Osteoblast (primary cell): ENCODE measurements around the gene CADPS. TPM values are rescaled to one million over a fixed set of nuclear protein-coding genes. Genes with fewer than 3 reads are reported as not detected.

Experiments used
- DNase-seq: peaks from one replicate; pipeline ENCODE4 v3.0.0; 2011; ENCODE audit warnings: low spot score, mixed read lengths; ENCODE audit not compliant: insufficient read length; ENCODE audit errors: missing footprints
- H2AFZ ChIP-seq: 2 replicates; pipeline ENCODE4 v1.6.0; 2011; ENCODE audit warnings: mild to moderate bottlenecking, low read length
- H3K27ac ChIP-seq: 2 replicates; pipeline ENCODE4 v1.5.1; 2011; ENCODE audit warnings: mild to moderate bottlenecking, low read depth, low read length, moderate library complexity
- H3K27me3 ChIP-seq: 2 replicates; pipeline ENCODE4 v1.6.0; 2012; ENCODE audit warnings: mild to moderate bottlenecking, control low read depth, inconsistent platforms, low read length, moderate library complexity; ENCODE audit not compliant: insufficient read depth
- H3K36me3 ChIP-seq: 2 replicates; pipeline ENCODE4 v1.5.1; 2011; ENCODE audit warnings: mild to moderate bottlenecking, low read length, control low read depth, moderate library complexity; ENCODE audit not compliant: insufficient read depth
- H3K4me1 ChIP-seq: 2 replicates; pipeline ENCODE4 v1.5.1; 2011; ENCODE audit warnings: mild to moderate bottlenecking, low read length, control low read depth, moderate library complexity; ENCODE audit not compliant: insufficient read depth
- H3K4me2 ChIP-seq: 2 replicates; pipeline ENCODE4 v1.6.0; 2011; ENCODE audit warnings: mild to moderate bottlenecking, low read length; ENCODE audit not compliant: insufficient read depth
- H3K4me3 ChIP-seq: fragments of 200-600 bp; sonication (generic); 3 replicates; pipeline ENCODE4 v1.5.1; 2012; ENCODE audit warnings: mild to moderate bottlenecking, low read length, inconsistent platforms; ENCODE audit not compliant: insufficient read depth
- H3K79me2 ChIP-seq: 2 replicates; pipeline ENCODE4 v1.6.0; 2012; ENCODE audit warnings: mild to moderate bottlenecking, low read length, control low read depth, inconsistent platforms; ENCODE audit not compliant: insufficient read depth
- H3K9me3 ChIP-seq: 2 replicates; pipeline ENCODE4 v1.5.1; 2011; ENCODE audit warnings: low read depth, low read length, control low read depth
- H4K20me1 ChIP-seq: 2 replicates; pipeline ENCODE4 v1.6.0; 2012; ENCODE audit warnings: mild to moderate bottlenecking, low read length, control low read depth; ENCODE audit not compliant: insufficient read depth
- CTCF ChIP-seq: IDR thresholded peaks from 2 replicates; pipeline ENCODE4 v1.5.1; 2011; ENCODE audit warnings: mild to moderate bottlenecking, low read depth, low read length, moderate library complexity; ENCODE audit errors: extremely low read depth
- total RNA-seq: library from RNA; depleted of rRNA; stranded (reverse); fragments of >200 nt; gene quantifications from 2 replicates; pipeline ENCODE4 v1.2.3, GENCODE V29; 2012

Gene CADPS
- total RNA-seq, 1 donor = not detected

- H3K9me3 ChIP-seq = no peaks in the 10 kb centered on the region
- no peak overlapping the region for H3K4me3 ChIP-seq
- H3K36me3 ChIP-seq = no peaks in the 10 kb centered on the region
- peaks cover 13% of the 10 kb centered on the region for H3K4me1 ChIP-seq
- no peaks in the 10 kb centered on the region for H3K27me3 ChIP-seq
- no peak for DNase-seq
- no peak overlapping the region for H3K4me2 ChIP-seq
- no peak overlapping the region for H3K27ac ChIP-seq
- H2AFZ ChIP-seq = no peak overlapping the region
- H4K20me1 ChIP-seq = no peaks in the 10 kb centered on the region
- no peak for TF ChIP-seq CTCF
- H3K79me2 ChIP-seq = no peaks in the 10 kb centered on the region
Observed at GRCh38 chr3:62569609-62570008, 305.6 kb downstream of the CADPS start.

- Histone ChIP-seq H3K36me3 (no peaks in the 10 kb centered on the region), H3K27ac (peak overlapping the region; percentile 53), H4K20me1 (no peaks in the 10 kb centered on the region), H3K4me1 (peaks cover 24% of the 10 kb centered on the region), H3K4me3 (peak overlapping the region; percentile 45), H3K79me2 (no peaks in the 10 kb centered on the region), H3K4me2 (peak overlapping the region; percentile 77), H3K27me3 (no peaks in the 10 kb centered on the region), H3K9me3 (no peaks in the 10 kb centered on the region), H2AFZ (peak overlapping the region; percentile 84)
- TF ChIP-seq CTCF = no peak
- peak; percentile 88 for DNase-seq
Observed at GRCh38 chr3:62567097-62568021, 307.9 kb downstream of the CADPS start.

- no peak for DNase-seq
Observed at GRCh38 chr3:62566022-62566557, 309.1 kb downstream of the CADPS start.

More at GRCh38 chr3:62566022-62566557, 309.1 kb downstream of the CADPS start:
- TF ChIP-seq CTCF = no peak
- H3K4me2 ChIP-seq = no peak overlapping the region
- peaks cover 37% of the 10 kb centered on the region for H3K4me1 ChIP-seq
- no peaks in the 10 kb centered on the region for H3K36me3 ChIP-seq
- H3K79me2 ChIP-seq = no peaks in the 10 kb centered on the region
- no peak overlapping the region for H3K27ac ChIP-seq
- H3K4me3 ChIP-seq = no peak overlapping the region
- no peak overlapping the region for H2AFZ ChIP-seq
- H4K20me1 ChIP-seq = no peaks in the 10 kb centered on the region
- H3K27me3 ChIP-seq = no peaks in the 10 kb centered on the region
- H3K9me3 ChIP-seq = no peaks in the 10 kb centered on the region
